Measurements from ENCODE around the gene JUN. TPM values are rescaled to one million over a fixed set of nuclear protein-coding genes. Genes with fewer than 3 reads are reported as not detected.

The JUN gene
- polyA plus RNA-seq, 1 donor from 2014 or later, result 124 TPM

GRCh38 chr1:58778385-58779000 lies 5.4 kb downstream of the JUN start:
- no peaks in the 10 kb centered on the region for H3K36me3 ChIP-seq (ENCODE audit: insufficient read depth, low read length)
- no peaks in the 10 kb centered on the region for H3K9me2 ChIP-seq (ENCODE audit: insufficient read depth, low read length)
- H3K4me2 ChIP-seq (ENCODE audit: low read length), result no peak overlapping the region
- no peak overlapping the region for H3K9ac ChIP-seq (ENCODE audit: low read length)
- H2AFZ ChIP-seq (ENCODE audit: low read depth, low read length), result no peak overlapping the region
- H3K9me3 ChIP-seq (ENCODE audit: low read length), result no peaks in the 10 kb centered on the region
- H3F3A ChIP-seq (ENCODE audit: insufficient read depth, low read length, poor library complexity, severe bottlenecking), result no peaks in the 10 kb centered on the region
- no peak overlapping the region for H3K27ac ChIP-seq (ENCODE audit: low read length)
- no peak for TF ChIP-seq POLR2AphosphoS5 (IDR thresholded peaks at IDR 0.05)
- no peak overlapping the region for H3K4me3 ChIP-seq (ENCODE audit: low read length)
- peaks cover 22% of the 10 kb centered on the region for H3K79me2 ChIP-seq (replicated peaks; ENCODE audit: insufficient read depth, low read length)
- no peaks in the 10 kb centered on the region for H3K27me3 ChIP-seq (ENCODE audit: insufficient read depth, low read depth, low read length)
- H4K20me1 ChIP-seq (ENCODE audit: insufficient read depth), result peaks cover 26% of the 10 kb centered on the region

- Histone ChIP-seq H2AFZ (ENCODE audit: low read depth, low read length) (no peak overlapping the region), H3K36me3 (ENCODE audit: insufficient read depth, low read length) (no peaks in the 10 kb centered on the region), H3K4me3 (ENCODE audit: low read length) (no peak overlapping the region), H3K9ac (ENCODE audit: low read length) (no peak overlapping the region), H3K27me3 (ENCODE audit: insufficient read depth, low read depth, low read length) (no peaks in the 10 kb centered on the region), H3F3A (ENCODE audit: insufficient read depth, low read length, poor library complexity, severe bottlenecking) (no peaks in the 10 kb centered on the region), H3K9me2 (ENCODE audit: insufficient read depth, low read length) (no peaks in the 10 kb centered on the region), H4K20me1 (ENCODE audit: insufficient read depth) (no peaks in the 10 kb centered on the region), H3K9me3 (ENCODE audit: low read length) (no peaks in the 10 kb centered on the region), H3K27ac (ENCODE audit: low read length) (no peak overlapping the region), H3K79me2 (replicated peaks; ENCODE audit: insufficient read depth, low read length) (no peaks in the 10 kb centered on the region), H3K4me2 (ENCODE audit: low read length) (no peak overlapping the region)
- no peak for TF ChIP-seq RAD21 (conservative IDR thresholded peaks at IDR 0.05)
- no peak for TF ChIP-seq POLR2AphosphoS5 (IDR thresholded peaks at IDR 0.05)
- TF ChIP-seq EZH2 (IDR thresholded peaks at IDR 0.05; ENCODE audit: borderline replicate concordance, insufficient read depth, low read length, poor library complexity, severe bottlenecking), result no peak
- TF ChIP-seq EP300 (conservative IDR thresholded peaks at IDR 0.05; ENCODE audit: poor library complexity, severe bottlenecking), result no peak
- TF ChIP-seq REST (IDR thresholded peaks at IDR 0.05; ENCODE audit: borderline replicate concordance), result no peak
These were observed 9.8 kb downstream of the JUN start for GRCh38 chr1:58774027-58774426.

- Histone ChIP-seq H3K4me3 (ENCODE audit: low read length) (no peak overlapping the region), H3K9me3 (ENCODE audit: low read length) (no peaks in the 10 kb centered on the region), H3K36me3 (ENCODE audit: insufficient read depth, low read length) (no peaks in the 10 kb centered on the region), H3K27me3 (ENCODE audit: insufficient read depth, low read depth, low read length) (no peaks in the 10 kb centered on the region), H3K9ac (ENCODE audit: low read length) (no peak overlapping the region), H3F3A (ENCODE audit: insufficient read depth, low read length, poor library complexity, severe bottlenecking) (no peaks in the 10 kb centered on the region), H3K27ac (ENCODE audit: low read length) (no peak overlapping the region), H2AFZ (ENCODE audit: low read depth, low read length) (no peak overlapping the region), H3K79me2 (replicated peaks; ENCODE audit: insufficient read depth, low read length) (no peaks in the 10 kb centered on the region), H3K4me2 (ENCODE audit: low read length) (no peak overlapping the region), H4K20me1 (ENCODE audit: insufficient read depth) (no peaks in the 10 kb centered on the region), H3K9me2 (ENCODE audit: insufficient read depth, low read length) (no peaks in the 10 kb centered on the region)
- no peak for TF ChIP-seq CTCF (IDR thresholded peaks at IDR 0.05; ENCODE audit: poor library complexity, severe bottlenecking)
- TF ChIP-seq POLR2AphosphoS5 (IDR thresholded peaks at IDR 0.05), result no peak
- TF ChIP-seq MXI1 (conservative IDR thresholded peaks at IDR 0.05; ENCODE audit: poor library complexity, severe bottlenecking), result no peak
- no peak for TF ChIP-seq EP300 (conservative IDR thresholded peaks at IDR 0.05; ENCODE audit: poor library complexity, severe bottlenecking)
- TF ChIP-seq RAD21 (conservative IDR thresholded peaks at IDR 0.05), result no peak
- no peak for TF ChIP-seq REST (IDR thresholded peaks at IDR 0.05; ENCODE audit: borderline replicate concordance)
These were observed 10.4 kb downstream of the JUN start for GRCh38 chr1:58773406-58773840.

All from neural cell (in vitro differentiated cells).